OCI-LY3 (cell line): ENCODE data around the gene BCDIN3D.

ENCODE experiments used
- H2AFZ ChIP-seq: fragments of 200-600, 300-600 bp; shearing (Covaris generic); 2 replicates; pipeline ENCODE4 v1.6.0; 2014; ENCODE audit warnings: antibody characterized with exemption, low read depth, low read length
- H3K27ac ChIP-seq: fragments of 200-600, 300-600 bp; sonication (generic); 2 replicates; pipeline ENCODE4 v1.5.1; 2014; ENCODE audit warnings: mild to moderate bottlenecking, low read length, moderate library complexity, mixed read lengths
- H3K27me3 ChIP-seq: fragments of 200-600, 300-600 bp; sonication (generic); 2 replicates; pipeline ENCODE4 v1.6.1; 2014; ENCODE audit warnings: low read depth, low read length, mixed read lengths
- H3K36me3 ChIP-seq: fragments of 200-600, 300-600 bp; sonication (generic); replicated peaks from 2 replicates; pipeline ENCODE3; 2014; ENCODE audit warnings: low read depth, low read length, mixed read lengths
- H3K4me1 ChIP-seq: fragments of 300-600, 200-600 bp; sonication (generic); 2 replicates; pipeline ENCODE4 v1.6.1; 2014; ENCODE audit warnings: low read length, mixed read lengths
- H3K4me2 ChIP-seq: fragments of 200-600, 300-600 bp; sonication (generic); 2 replicates; pipeline ENCODE4 v1.6.1; 2014; ENCODE audit warnings: low read length, mixed read lengths
- H3K4me3 ChIP-seq: fragments of 300-600, 200-600 bp; sonication (generic); 2 replicates; pipeline ENCODE4 v1.5.1; 2014; ENCODE audit warnings: antibody characterized with exemption, mild to moderate bottlenecking, low read length, moderate library complexity
- H3K79me2 ChIP-seq: fragments of 300-600, 200-600 bp; shearing (Covaris generic); 2 replicates; pipeline ENCODE4 v1.6.1; 2014; ENCODE audit warnings: mild to moderate bottlenecking, low read length, mixed read lengths
- H3K9ac ChIP-seq: fragments of 300-600, 200-600 bp; shearing (Covaris generic); 2 replicates; pipeline ENCODE4 v1.6.0; 2014; ENCODE audit warnings: mild to moderate bottlenecking, low read length, moderate library complexity
- H3K9me3 ChIP-seq: fragments of 200-600, 300-600 bp; shearing (Covaris generic); 2 replicates; pipeline ENCODE4 v1.6.1; 2014; ENCODE audit warnings: low read length, mixed read lengths; ENCODE audit not compliant: insufficient read depth
- H4K20me1 ChIP-seq: fragments of 200-600, 300-600 bp; sonication (generic); 2 replicates; pipeline ENCODE4 v1.6.1; 2016; ENCODE audit warnings: low read length, mixed read lengths; ENCODE audit not compliant: insufficient read depth
- EZH2phosphoT487 ChIP-seq: fragments of 200-600 bp; shearing (Covaris generic); IDR thresholded peaks from 2 replicates; pipeline ENCODE4 v1.6.1; 2018; ENCODE audit warnings: antibody characterized with exemption, mixed run types, low read depth
- TF ChIP-seq, protein P1 (sequence below): fragments of 200-600, 300-600 bp; sonication (generic); IDR thresholded peaks from 2 replicates; pipeline ENCODE4 v1.5.1; 2014; ENCODE audit warnings: antibody characterized with exemption, low read length, low read depth

Gene BCDIN3D

DNA sequence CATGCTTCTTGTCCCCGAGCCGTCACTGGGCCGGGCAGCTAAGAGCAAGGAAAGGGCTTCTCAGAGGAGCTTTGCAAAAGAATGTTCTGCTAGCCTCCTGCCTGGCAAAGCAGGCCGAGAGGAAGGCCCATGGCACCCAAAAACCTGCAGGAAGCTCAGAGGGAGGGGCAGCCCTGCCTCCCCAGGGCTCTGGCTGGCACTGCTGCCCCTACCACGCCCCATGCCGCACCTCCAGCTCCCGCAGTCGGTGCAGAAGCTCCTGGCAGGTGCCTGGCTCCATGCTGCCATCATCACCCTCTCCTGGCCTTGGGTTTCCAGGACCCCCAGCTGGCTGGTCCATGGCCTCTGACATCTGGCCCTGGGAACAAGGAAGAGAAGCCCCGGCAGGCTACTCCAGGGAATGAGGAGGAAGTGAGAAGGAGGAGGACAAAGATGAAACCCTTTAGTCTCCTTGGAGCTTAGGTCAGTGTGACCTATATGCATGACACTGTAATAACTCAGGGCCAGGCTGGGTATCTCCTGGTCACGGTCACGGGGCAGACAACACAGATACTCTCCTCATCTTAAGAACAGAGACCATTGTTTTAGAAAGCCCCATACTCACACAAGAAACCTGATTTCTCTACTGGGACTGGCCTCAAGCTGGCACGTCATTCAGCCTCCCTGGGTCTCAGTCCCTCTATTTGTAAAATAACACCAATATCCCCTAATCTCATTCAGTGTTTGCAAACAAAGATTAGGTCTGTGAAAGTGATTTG lies 39.0 kb downstream of the BCDIN3D start:
- Histone ChIP-seq H3K27ac (no peak overlapping the region), H3K9me3 (no peaks in the 10 kb centered on the region), H3K79me2 (no peaks in the 10 kb centered on the region), H4K20me1 (no peaks in the 10 kb centered on the region), H3K4me3 (no peak overlapping the region), H3K36me3 (no peaks in the 10 kb centered on the region), H3K4me2 (no peak overlapping the region), H2AFZ (no peak overlapping the region), H3K27me3 (no peaks in the 10 kb centered on the region), H3K4me1 (peaks cover 8% of the 10 kb centered on the region), H3K9ac (no peak overlapping the region)
- TF ChIP-seq EZH2phosphoT487, result no peak
- TF ChIP-seq, protein P1, sequence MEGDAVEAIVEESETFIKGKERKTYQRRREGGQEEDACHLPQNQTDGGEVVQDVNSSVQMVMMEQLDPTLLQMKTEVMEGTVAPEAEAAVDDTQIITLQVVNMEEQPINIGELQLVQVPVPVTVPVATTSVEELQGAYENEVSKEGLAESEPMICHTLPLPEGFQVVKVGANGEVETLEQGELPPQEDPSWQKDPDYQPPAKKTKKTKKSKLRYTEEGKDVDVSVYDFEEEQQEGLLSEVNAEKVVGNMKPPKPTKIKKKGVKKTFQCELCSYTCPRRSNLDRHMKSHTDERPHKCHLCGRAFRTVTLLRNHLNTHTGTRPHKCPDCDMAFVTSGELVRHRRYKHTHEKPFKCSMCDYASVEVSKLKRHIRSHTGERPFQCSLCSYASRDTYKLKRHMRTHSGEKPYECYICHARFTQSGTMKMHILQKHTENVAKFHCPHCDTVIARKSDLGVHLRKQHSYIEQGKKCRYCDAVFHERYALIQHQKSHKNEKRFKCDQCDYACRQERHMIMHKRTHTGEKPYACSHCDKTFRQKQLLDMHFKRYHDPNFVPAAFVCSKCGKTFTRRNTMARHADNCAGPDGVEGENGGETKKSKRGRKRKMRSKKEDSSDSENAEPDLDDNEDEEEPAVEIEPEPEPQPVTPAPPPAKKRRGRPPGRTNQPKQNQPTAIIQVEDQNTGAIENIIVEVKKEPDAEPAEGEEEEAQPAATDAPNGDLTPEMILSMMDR, result no peak

- Histone ChIP-seq H2AFZ (no peak overlapping the region), H3K4me2 (no peak overlapping the region), H3K27ac (no peak overlapping the region), H3K79me2 (no peaks in the 10 kb centered on the region), H3K4me1 (peaks cover 8% of the 10 kb centered on the region), H3K4me3 (no peak overlapping the region), H3K9me3 (no peaks in the 10 kb centered on the region), H4K20me1 (no peaks in the 10 kb centered on the region), H3K36me3 (no peaks in the 10 kb centered on the region), H3K9ac (no peak overlapping the region), H3K27me3 (no peaks in the 10 kb centered on the region)
- TF ChIP-seq, protein P1, result no peak
- no peak for TF ChIP-seq EZH2phosphoT487
Observed at GRCh38 chr12:49801141-49802063, 41.5 kb downstream of the BCDIN3D start.

DNA sequence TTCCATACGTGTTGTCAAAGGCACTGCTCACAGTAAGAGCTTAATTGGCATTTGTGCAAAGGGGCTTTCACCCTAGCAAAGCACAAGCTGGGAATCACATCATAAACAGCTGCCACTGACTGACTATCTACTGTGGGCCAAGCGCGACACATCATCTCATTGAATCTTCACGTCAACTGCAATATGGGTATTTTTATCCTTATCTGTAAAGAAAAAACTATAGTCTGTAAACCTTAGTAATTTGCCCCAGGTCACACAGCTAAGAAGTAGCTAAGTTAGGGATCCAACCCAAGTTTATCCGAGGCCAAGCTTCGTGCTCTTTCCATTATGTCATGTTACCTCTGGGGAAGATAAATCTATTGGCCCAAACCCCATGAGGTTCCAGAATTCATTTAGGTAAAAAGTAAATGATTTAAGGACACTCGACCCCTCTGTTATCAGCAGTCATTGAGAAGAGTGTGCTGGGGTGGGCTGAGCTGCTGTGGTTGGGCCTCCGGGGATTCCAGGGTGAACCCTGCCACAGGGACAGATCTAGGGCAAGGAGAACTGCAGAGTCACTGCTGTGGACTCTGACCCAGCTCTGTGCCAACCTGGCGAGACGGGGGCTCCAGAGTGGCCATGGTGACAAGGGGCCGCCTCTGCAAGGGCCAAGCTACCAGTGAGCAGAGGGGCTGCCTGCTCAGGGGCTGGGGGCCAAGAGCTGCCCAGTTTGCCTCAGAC lies 42.3 kb downstream of the BCDIN3D start:
- TF ChIP-seq, protein P1, result no peak
- H3K4me3 ChIP-seq, result no peak overlapping the region
- H3K9ac ChIP-seq, result no peak overlapping the region
- H3K27me3 ChIP-seq, result no peaks in the 10 kb centered on the region
- H3K4me1 ChIP-seq, result peaks cover 8% of the 10 kb centered on the region
- no peaks in the 10 kb centered on the region for H3K79me2 ChIP-seq
- no peak overlapping the region for H2AFZ ChIP-seq
- no peak overlapping the region for H3K4me2 ChIP-seq
- no peak overlapping the region for H3K27ac ChIP-seq
- no peaks in the 10 kb centered on the region for H4K20me1 ChIP-seq
- H3K9me3 ChIP-seq, result no peaks in the 10 kb centered on the region
- no peaks in the 10 kb centered on the region for H3K36me3 ChIP-seq

- no peak overlapping the region for H3K27ac ChIP-seq
- no peak overlapping the region for H3K9ac ChIP-seq
- no peaks in the 10 kb centered on the region for H3K36me3 ChIP-seq
- H3K79me2 ChIP-seq, result no peaks in the 10 kb centered on the region
- no peaks in the 10 kb centered on the region for H3K9me3 ChIP-seq
- H3K4me2 ChIP-seq, result no peak overlapping the region
- TF ChIP-seq EZH2phosphoT487, result no peak
- TF ChIP-seq, protein P1, result no peak
- no peak overlapping the region for H2AFZ ChIP-seq
- no peak overlapping the region for H3K4me3 ChIP-seq
- no peaks in the 10 kb centered on the region for H4K20me1 ChIP-seq
- H3K27me3 ChIP-seq, result no peaks in the 10 kb centered on the region
- peaks cover 1% of the 10 kb centered on the region for H3K4me1 ChIP-seq
Observed at GRCh38 chr12:49798934-49799333, 44.0 kb downstream of the BCDIN3D start.
